ENCODE data around the gene CNFN. TPM values are rescaled to one million over a fixed set of nuclear protein-coding genes. Genes with fewer than 3 reads are reported as not detected.

Gene CNFN
- total RNA-seq, 4 donors from 2014 or later = 3.4 to 7.3 TPM; not detected in 2

- no peak for TF ChIP-seq CTCF (IDR thresholded peaks at IDR 0.05; ENCODE audit: low read depth)
Observed at GRCh38 chr19:42401365-42402303, 11.5 kb upstream of the CNFN start.

GRCh38 chr19:42400404-42400803 is 10.3 kb upstream of the CNFN start:
- TF ChIP-seq CTCF (IDR thresholded peaks at IDR 0.05; ENCODE audit: low read depth) = no peak

GRCh38 chr19:42397263-42398166 is 7.4 kb upstream of the CNFN start:
- no peak for TF ChIP-seq CTCF (IDR thresholded peaks at IDR 0.05; ENCODE audit: low read depth)

DNA sequence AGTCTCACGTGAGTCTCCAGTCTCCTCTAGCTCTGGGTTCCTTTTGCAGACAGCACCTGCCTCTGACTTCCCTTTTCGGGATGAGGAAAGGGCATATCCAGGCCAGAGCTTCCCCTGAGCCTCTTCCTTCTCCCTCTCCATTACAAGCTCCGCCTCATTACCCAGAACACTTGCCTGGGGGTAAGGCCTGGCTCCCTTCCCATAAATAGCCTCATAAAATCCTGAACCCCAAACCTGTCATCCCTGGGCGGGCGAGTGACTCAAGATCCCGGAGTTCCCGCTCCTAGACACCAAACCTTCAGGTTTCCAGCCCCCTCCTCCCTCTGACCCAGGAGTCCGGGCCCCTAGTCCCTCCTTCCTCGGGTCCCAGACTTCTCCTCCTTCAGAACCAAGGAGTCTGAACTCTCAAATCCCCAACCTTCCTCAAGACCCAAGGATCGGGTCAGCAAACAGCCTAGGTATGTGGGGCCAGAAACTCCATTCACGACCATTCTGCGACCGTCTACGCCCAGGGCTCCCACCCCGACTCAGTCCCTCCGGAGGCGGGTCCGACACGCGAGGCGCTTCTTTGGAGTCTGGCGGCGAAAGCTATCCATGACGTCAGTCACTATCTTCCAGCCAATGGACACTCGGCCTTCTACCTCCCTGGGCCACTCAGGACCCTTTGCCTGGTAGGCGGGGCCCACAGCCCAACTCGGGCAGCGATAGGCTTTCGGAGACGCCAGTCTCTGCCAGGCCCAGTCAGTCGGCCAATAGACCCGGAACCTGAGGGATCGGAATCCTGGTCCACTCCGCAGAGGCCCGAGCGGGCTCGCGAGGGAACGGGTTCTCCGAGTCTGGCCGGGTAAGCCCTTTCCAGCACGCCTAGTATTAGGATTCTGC is 6.5 kb upstream of the CNFN start:
- no peak for TF ChIP-seq CTCF (IDR thresholded peaks at IDR 0.05; ENCODE audit: low read depth)

DNA sequence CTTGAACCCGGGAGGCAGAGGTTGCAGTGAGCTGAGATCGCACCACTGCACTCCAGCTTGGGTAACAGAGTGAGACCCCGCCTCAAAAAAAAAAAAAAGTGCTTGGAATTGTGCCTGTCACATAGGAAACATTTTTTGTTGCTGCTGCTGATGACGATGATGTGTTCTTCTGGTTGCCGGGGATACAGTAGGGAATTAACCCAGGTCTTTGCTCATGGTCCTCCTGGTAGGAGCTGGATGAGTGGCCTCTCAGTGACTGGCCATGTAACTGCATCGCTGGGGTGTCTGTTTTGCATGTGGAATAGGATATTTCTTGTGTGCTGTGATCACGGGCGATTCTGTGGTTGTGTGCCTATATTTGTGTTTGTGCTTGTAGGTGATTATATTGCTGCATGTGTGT is 4.7 kb upstream of the CNFN start:
- TF ChIP-seq CTCF (IDR thresholded peaks at IDR 0.05; ENCODE audit: low read depth) = no peak

GRCh38 chr19:42392165-42392564 is 2.1 kb upstream of the CNFN start:
- TF ChIP-seq CTCF (IDR thresholded peaks at IDR 0.05; ENCODE audit: low read depth) = no peak
